ENCODE data around the gene CTBP2.
"Not testable (repeated sequence)": the region's sequence is repeated elsewhere in the genome, so short reads cannot be mapped to it uniquely, and the experiment has no call there.

The CTBP2 gene

GRCh38 chr10:124996127-124996853, 164.1 kb downstream of the CTBP2 start:
- peak; percentile 35 for DNase-seq (ENCODE audit: low spot score)

GRCh38 chr10:124995605-124996004, 164.8 kb downstream of the CTBP2 start:
- peak; percentile 32 for DNase-seq (ENCODE audit: low spot score)

GRCh38 chr10:124994573-124995473, 165.5 kb downstream of the CTBP2 start:
- DNase-seq (ENCODE audit: low spot score) = peak; percentile 40

- DNase-seq (ENCODE audit: low spot score) = peak; percentile 29
These were observed 166.5 kb downstream of the CTBP2 start for GRCh38 chr10:124993736-124994451.

- DNase-seq (ENCODE audit: low spot score) = no peak
These were observed 167.0 kb downstream of the CTBP2 start for GRCh38 chr10:124993345-124993708.

- DNase-seq (ENCODE audit: low spot score) = peak; percentile 58
These were observed 167.7 kb downstream of the CTBP2 start for GRCh38 chr10:124992462-124993344.

- no peak for DNase-seq (ENCODE audit: low spot score)
These were observed 168.5 kb downstream of the CTBP2 start for GRCh38 chr10:124991835-124992234.

- DNase-seq (ENCODE audit: low spot score) = no peak
These were observed 169.4 kb downstream of the CTBP2 start for GRCh38 chr10:124990671-124991625.

GRCh38 chr10:124989526-124989925, 170.8 kb downstream of the CTBP2 start:
- no peak for DNase-seq (ENCODE audit: low spot score)

- not testable (repeated sequence) for DNase-seq (ENCODE audit: low spot score)
These were observed 171.6 kb downstream of the CTBP2 start for GRCh38 chr10:124988753-124989152.

- no peak for DNase-seq (ENCODE audit: low spot score)
These were observed 172.6 kb downstream of the CTBP2 start for GRCh38 chr10:124987788-124988187.

GRCh38 chr10:124985162-124985561, 175.2 kb downstream of the CTBP2 start:
- no peak for DNase-seq (ENCODE audit: low spot score)

GRCh38 chr10:124984376-124984775, 176.0 kb downstream of the CTBP2 start:
- DNase-seq (ENCODE audit: low spot score) = no peak

GRCh38 chr10:124983321-124983720, 177.0 kb downstream of the CTBP2 start:
- DNase-seq (ENCODE audit: low spot score) = no peak

GRCh38 chr10:124978376-124978725, 182.0 kb downstream of the CTBP2 start:
- DNase-seq (ENCODE audit: low spot score) = no peak

- DNase-seq (ENCODE audit: low spot score) = no peak
These were observed 182.6 kb downstream of the CTBP2 start for GRCh38 chr10:124977648-124978375.

GRCh38 chr10:124977161-124977560, 183.2 kb downstream of the CTBP2 start:
- no peak for DNase-seq (ENCODE audit: low spot score)

- no peak for DNase-seq (ENCODE audit: low spot score)
These were observed 184.3 kb downstream of the CTBP2 start for GRCh38 chr10:124975977-124976514.

GRCh38 chr10:124974131-124974530, 186.2 kb downstream of the CTBP2 start:
- DNase-seq (ENCODE audit: low spot score) = no peak

Data from ecto neural progenitor cell (in vitro differentiated cells).